ENCODE measurements around the gene MLN. TPM values are rescaled to one million over a fixed set of nuclear protein-coding genes. Genes with fewer than 3 reads are reported as not detected.
"Not testable (repeated sequence)": the region's sequence is repeated elsewhere in the genome, so short reads cannot be mapped to it uniquely, and the experiment has no call there.

The MLN gene
- total RNA-seq, 1 donor from 2014 or later, result not detected

DNA sequence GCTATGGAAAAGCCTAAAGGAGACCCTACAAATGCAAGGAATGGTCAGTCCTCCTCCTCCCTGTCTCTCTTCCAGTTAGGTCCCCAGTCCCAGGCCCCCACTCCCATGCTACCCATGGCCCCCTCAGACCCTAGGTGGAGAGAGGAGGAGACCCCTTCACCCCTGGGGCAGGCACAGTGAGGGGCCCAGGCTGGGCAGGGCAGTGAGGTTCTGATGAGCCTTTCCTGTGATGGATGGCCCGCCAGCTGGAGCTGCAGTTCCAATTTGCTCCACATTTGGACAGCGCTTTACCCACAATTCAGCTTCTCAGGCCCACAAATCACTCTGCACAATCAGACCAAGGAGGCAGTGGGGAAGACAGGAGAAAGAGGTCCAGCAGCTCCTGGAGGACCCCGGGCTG, 37.3 kb upstream of the MLN start:
- Mint-ChIP-seq H3K27me3 (peaks cover 19% of the 10 kb centered on the region), H3K4me3 (no peak overlapping the region)
- intact Hi-C loops (cut with micrococcal nuclease), result no loop called here

DNA sequence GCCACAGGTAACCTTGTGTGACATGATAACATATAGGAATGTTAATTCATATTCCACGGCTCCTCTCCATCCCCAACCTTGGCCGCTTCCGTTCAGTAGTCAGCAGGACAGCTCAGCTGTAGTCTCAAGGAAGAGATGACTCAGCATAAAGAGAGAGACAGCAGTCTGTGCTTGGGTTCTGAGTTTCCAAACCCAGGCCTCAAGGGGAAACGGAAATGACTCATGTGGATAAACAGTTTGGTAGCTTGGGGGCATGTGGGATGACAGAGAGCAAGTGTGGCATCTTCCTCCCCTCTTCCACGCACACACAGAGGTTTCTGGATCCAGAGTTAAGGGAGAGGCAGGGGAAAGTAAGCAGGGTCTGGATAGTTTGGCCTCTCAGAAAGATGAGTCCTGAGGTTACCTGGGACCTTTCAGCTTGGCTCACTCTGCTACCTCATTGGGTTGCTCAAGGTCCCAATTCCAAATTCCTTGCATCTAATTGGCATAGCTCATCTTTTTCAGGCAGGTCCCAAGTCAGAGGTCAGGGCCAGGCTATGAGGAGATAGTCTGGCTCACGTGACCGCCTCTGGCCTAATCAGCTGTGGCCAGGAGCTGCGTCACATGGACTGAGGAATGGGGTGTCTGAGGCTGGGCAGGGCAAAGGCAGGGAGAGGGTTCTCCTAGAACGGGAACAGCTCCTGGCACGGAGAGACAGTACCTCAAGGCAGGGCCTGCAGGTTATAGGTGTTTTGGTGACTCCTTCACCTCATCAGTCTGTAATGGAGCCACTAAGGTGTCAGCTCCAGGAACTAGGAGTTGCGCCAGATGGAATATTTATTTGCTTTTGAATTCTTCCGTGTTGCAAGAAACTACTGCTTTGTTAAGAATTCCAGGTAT, 36.5 kb upstream of the MLN start:
- peak overlapping the region; percentile 34 for H3K27ac Mint-ChIP-seq
- DNase-seq, result peak; percentile 84
- H3K4me1 Mint-ChIP-seq, result peaks cover 17% of the 10 kb centered on the region
- intact Hi-C loops (cut with micrococcal nuclease), result no loop called here
- no peaks in the 10 kb centered on the region for H3K36me3 Mint-ChIP-seq (ENCODE audit: low read depth)
- peaks cover 4% of the 10 kb centered on the region for H3K9me3 Mint-ChIP-seq
- H3K4me3 Mint-ChIP-seq, result peak overlapping the region; percentile 31
- peaks cover 14% of the 10 kb centered on the region for H3K27me3 Mint-ChIP-seq

More for the DNA sequence above, 37.3 kb upstream of the MLN start:
- H3K9me3 Mint-ChIP-seq, result peaks cover 4% of the 10 kb centered on the region
- DNase-seq, result no peak
- H3K4me1 Mint-ChIP-seq, result peaks cover 17% of the 10 kb centered on the region
- peak overlapping the region; percentile 4 for H3K27ac Mint-ChIP-seq
- H3K36me3 Mint-ChIP-seq (ENCODE audit: low read depth), result no peaks in the 10 kb centered on the region

- Mint-ChIP-seq H3K36me3 (ENCODE audit: low read depth) (no peaks in the 10 kb centered on the region), H3K4me3 (peak overlapping the region; percentile 31), H3K4me1 (peaks cover 16% of the 10 kb centered on the region), H3K27ac (peak overlapping the region; percentile 45), H3K27me3 (peaks cover 13% of the 10 kb centered on the region), H3K9me3 (peaks cover 4% of the 10 kb centered on the region)
- intact Hi-C loops (cut with micrococcal nuclease), result no loop called here
- no peak for DNase-seq
Measured at GRCh38 chr6:33839399-33840047, 35.7 kb upstream of the MLN start.

- no peak for DNase-seq
- Mint-ChIP-seq H3K4me1 (peaks cover 15% of the 10 kb centered on the region), H3K36me3 (ENCODE audit: low read depth) (no peaks in the 10 kb centered on the region), H3K4me3 (no peak overlapping the region), H3K27ac (peak overlapping the region; percentile 45), H3K27me3 (peaks cover 10% of the 10 kb centered on the region), H3K9me3 (peaks cover 4% of the 10 kb centered on the region)
- intact Hi-C loops (cut with micrococcal nuclease), result no loop called here
Measured at GRCh38 chr6:33838983-33839382, 35.2 kb upstream of the MLN start.

- Mint-ChIP-seq H3K27ac (no peak overlapping the region), H3K9me3 (peaks cover 4% of the 10 kb centered on the region), H3K4me1 (peaks cover 15% of the 10 kb centered on the region), H3K36me3 (ENCODE audit: low read depth) (no peaks in the 10 kb centered on the region), H3K4me3 (no peak overlapping the region), H3K27me3 (peaks cover 10% of the 10 kb centered on the region)
- no peak for DNase-seq
- intact Hi-C loops (cut with micrococcal nuclease), result no loop called here
Measured at GRCh38 chr6:33837971-33838665, 34.3 kb upstream of the MLN start.

DNA sequence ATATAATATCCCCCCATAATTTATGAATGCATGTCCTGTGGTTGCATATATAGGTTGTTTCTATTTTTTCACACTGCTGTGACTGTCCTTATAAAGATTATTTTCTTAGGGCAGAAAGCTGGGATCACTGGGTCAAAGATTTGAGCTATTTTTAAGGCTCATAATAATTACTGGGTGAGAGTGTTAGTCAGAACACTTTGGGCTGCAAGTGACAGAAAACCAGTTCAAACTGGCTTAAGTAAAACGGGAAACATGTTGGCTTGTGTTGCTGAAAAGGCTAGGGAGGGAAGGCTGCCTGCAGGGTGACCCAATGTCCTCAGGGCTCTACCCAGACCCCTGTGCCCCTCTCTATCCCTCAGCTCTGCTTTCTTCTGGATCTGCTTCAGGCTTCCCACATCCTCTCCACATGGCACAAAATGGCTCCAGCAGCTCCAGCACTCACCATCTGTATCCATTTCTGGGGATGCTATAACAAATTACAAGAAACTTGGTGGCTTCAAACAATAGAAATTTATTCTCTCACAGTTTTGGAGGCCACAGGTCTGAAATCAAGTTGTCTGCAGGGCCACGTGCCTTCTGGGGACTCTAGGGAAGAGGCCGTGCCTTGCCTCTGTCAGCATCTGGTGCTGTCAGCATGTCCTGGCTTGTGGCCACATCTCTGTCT, 33.1 kb upstream of the MLN start:
- peaks cover 15% of the 10 kb centered on the region for H3K4me1 Mint-ChIP-seq
- no peak overlapping the region for H3K4me3 Mint-ChIP-seq
- H3K27ac Mint-ChIP-seq, result no peak overlapping the region
- peaks cover 10% of the 10 kb centered on the region for H3K27me3 Mint-ChIP-seq
- H3K9me3 Mint-ChIP-seq, result peaks cover 4% of the 10 kb centered on the region
- intact Hi-C loops (cut with micrococcal nuclease), result no loop called here
- no peaks in the 10 kb centered on the region for H3K36me3 Mint-ChIP-seq (ENCODE audit: low read depth)
- no peak for DNase-seq

GRCh38 chr6:33834401-33835392, 30.9 kb upstream of the MLN start:
- Mint-ChIP-seq H3K27me3 (peaks cover 14% of the 10 kb centered on the region), H3K4me3 (no peak overlapping the region), H3K9me3 (peaks cover 4% of the 10 kb centered on the region), H3K36me3 (ENCODE audit: low read depth) (no peaks in the 10 kb centered on the region), H3K4me1 (peaks cover 5% of the 10 kb centered on the region), H3K27ac (no peak overlapping the region)
- DNase-seq, result no peak
- intact Hi-C loops (cut with micrococcal nuclease), result no loop called here

DNA sequence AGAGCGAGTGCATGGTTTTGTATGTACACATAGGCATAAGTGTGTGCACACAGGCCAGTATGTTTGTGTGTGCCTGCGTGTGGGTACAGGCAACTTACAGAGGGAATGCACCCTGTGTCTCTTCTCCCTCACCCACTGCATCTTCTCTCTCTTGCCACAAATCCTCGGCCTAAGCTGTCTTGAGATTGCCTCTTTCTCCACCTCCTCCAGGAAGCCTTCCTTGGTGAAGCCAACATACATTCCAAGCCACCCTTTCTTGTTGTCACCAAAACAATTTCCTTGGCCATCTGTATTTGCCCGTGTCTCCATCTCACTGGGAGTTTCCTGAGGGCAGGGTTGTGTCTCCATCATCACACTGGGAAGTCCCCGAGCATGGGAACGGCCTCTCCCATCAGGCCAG, 29.8 kb upstream of the MLN start:
- no peaks in the 10 kb centered on the region for H3K4me1 Mint-ChIP-seq
- intact Hi-C loops (cut with micrococcal nuclease), result no loop called here
- no peak overlapping the region for H3K4me3 Mint-ChIP-seq
- peaks cover 16% of the 10 kb centered on the region for H3K27me3 Mint-ChIP-seq
- no peak overlapping the region for H3K27ac Mint-ChIP-seq
- DNase-seq, result no peak
- peaks cover 4% of the 10 kb centered on the region for H3K9me3 Mint-ChIP-seq
- H3K36me3 Mint-ChIP-seq (ENCODE audit: low read depth), result no peaks in the 10 kb centered on the region

DNA sequence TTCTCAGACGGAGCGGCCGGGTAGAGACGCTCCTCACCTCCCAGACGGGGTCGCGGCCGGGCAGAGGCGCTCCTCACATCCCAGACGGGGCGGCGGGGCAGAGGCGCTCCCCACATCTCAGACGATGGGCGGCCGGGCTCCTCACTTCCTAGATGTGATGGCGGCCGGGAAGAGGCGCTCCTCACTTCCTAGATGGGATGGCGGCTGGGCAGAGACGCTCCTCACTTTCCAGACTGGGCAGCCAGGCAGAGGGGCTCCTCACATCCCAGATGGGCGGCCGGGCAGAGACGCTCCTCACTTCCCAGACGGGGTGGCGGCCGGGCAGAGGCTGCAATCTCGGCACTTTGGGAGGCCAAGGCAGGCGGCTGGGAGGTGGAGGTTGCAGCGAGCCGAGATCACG, 29.0 kb upstream of the MLN start:
- H3K4me3 Mint-ChIP-seq; H3K27ac Mint-ChIP-seq; H3K36me3 Mint-ChIP-seq (ENCODE audit: low read depth); intact Hi-C loops (cut with micrococcal nuclease); DNase-seq; H3K9me3 Mint-ChIP-seq; H3K4me1 Mint-ChIP-seq: not testable (repeated sequence)
- H3K27me3 Mint-ChIP-seq, result peaks cover 22% of the 10 kb centered on the region

DNA sequence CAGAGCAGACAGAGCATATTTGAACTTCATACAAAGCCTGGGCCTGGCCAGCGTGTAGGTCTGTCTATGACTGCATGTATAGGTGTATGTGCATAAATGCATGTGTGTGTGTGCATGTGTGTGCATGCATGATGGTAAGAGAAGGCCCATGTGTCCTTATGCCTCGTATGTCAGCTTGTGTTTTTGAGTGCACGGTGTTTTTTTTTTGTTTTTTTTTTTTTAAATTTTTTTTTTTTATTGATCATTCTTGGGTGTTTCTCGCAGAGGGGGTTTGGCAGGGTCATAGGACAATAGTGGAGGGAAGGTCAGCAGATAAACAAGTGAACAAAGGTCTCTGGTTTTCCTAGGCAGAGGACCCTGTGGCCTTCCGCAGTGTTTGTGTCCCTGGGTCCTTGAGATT, 27.9 kb upstream of the MLN start:
- intact Hi-C loops (cut with micrococcal nuclease); H3K27ac Mint-ChIP-seq; DNase-seq; H3K36me3 Mint-ChIP-seq (ENCODE audit: low read depth); H3K9me3 Mint-ChIP-seq; H3K4me3 Mint-ChIP-seq; H3K4me1 Mint-ChIP-seq: not testable (repeated sequence)
- H3K27me3 Mint-ChIP-seq, result peaks cover 16% of the 10 kb centered on the region

GRCh38 chr6:33830635-33831240, 26.9 kb upstream of the MLN start:
- no peak overlapping the region for H3K27ac Mint-ChIP-seq
- H3K36me3 Mint-ChIP-seq (ENCODE audit: low read depth), result no peaks in the 10 kb centered on the region
- no peaks in the 10 kb centered on the region for H3K9me3 Mint-ChIP-seq
- peaks cover 16% of the 10 kb centered on the region for H3K27me3 Mint-ChIP-seq
- no peaks in the 10 kb centered on the region for H3K4me1 Mint-ChIP-seq
- H3K4me3 Mint-ChIP-seq, result no peak overlapping the region
- intact Hi-C loops (cut with micrococcal nuclease), result no loop called here
- no peak for DNase-seq

GRCh38 chr6:33828764-33829731, 25.2 kb upstream of the MLN start:
- Mint-ChIP-seq H3K4me3 (no peak overlapping the region), H3K9me3 (no peaks in the 10 kb centered on the region), H3K27ac (no peak overlapping the region), H3K4me1 (no peaks in the 10 kb centered on the region), H3K36me3 (ENCODE audit: low read depth) (no peaks in the 10 kb centered on the region), H3K27me3 (peaks cover 18% of the 10 kb centered on the region)
- no peak for DNase-seq
- intact Hi-C loops (cut with micrococcal nuclease), result no loop called here
